ENCODE measurements around the gene NRL.

The NRL gene

GRCh38 chr14:24071836-24072430 is 42.8 kb downstream of the NRL start:
- no peak overlapping the region for H3K4me3 ChIP-seq (ENCODE audit: low read depth, low read length)
- no peak for DNase-seq (ENCODE audit: low read depth, low spot score)
- TF ChIP-seq CTCF (IDR thresholded peaks at IDR 0.05; ENCODE audit: low read depth, low read length): no peak
- in situ Hi-C loops (cut with HindIII; ENCODE audit: low sequenced_read_pairs): no loop called here

GRCh38 chr14:24071144-24071697 is 43.5 kb downstream of the NRL start, which contains the start of gene CPNE6:
CPNE6 (plus strand) TSS chr14:24071562; CDS start chr14:24072937, 1,375 bp downstream.
- TF ChIP-seq CTCF (IDR thresholded peaks at IDR 0.05; ENCODE audit: low read depth, low read length): no peak
- DNase-seq (ENCODE audit: low read depth, low spot score): no peak
- in situ Hi-C loops (cut with HindIII; ENCODE audit: low sequenced_read_pairs): no loop called here
- H3K4me3 ChIP-seq (ENCODE audit: low read depth, low read length): no peak within 1 kb of the TSS

- in situ Hi-C loops (cut with HindIII; ENCODE audit: low sequenced_read_pairs): no loop called here
- no peak for DNase-seq (ENCODE audit: low read depth, low spot score)
- no peak for TF ChIP-seq CTCF (IDR thresholded peaks at IDR 0.05; ENCODE audit: low read depth, low read length)
- no peak overlapping the region for H3K4me3 ChIP-seq (ENCODE audit: low read depth, low read length)
Observed at GRCh38 chr14:24070285-24071143, 44.2 kb downstream of the NRL start.

GRCh38 chr14:24069411-24069735 is 45.4 kb downstream of the NRL start:
- TF ChIP-seq CTCF (IDR thresholded peaks at IDR 0.05; ENCODE audit: low read depth, low read length): no peak
- no peak for DNase-seq (ENCODE audit: low read depth, low spot score)
- no peak overlapping the region for H3K4me3 ChIP-seq (ENCODE audit: low read depth, low read length)
- in situ Hi-C loops (cut with HindIII; ENCODE audit: low sequenced_read_pairs): no loop called here

GRCh38 chr14:24068711-24069410 is 45.9 kb downstream of the NRL start:
- in situ Hi-C loops (cut with HindIII; ENCODE audit: low sequenced_read_pairs): no loop called here
- TF ChIP-seq CTCF (IDR thresholded peaks at IDR 0.05; ENCODE audit: low read depth, low read length): no peak
- DNase-seq (ENCODE audit: low read depth, low spot score): no peak
- H3K4me3 ChIP-seq (ENCODE audit: low read depth, low read length): no peak overlapping the region
